ENCODE results near the gene PITX1. TPM values are rescaled to one million over a fixed set of nuclear protein-coding genes. Genes with fewer than 3 reads are reported as not detected.

The PITX1 gene
- total RNA-seq, 6 experiments from 2014 or later, result not detected

- Histone ChIP-seq H3K36me3 (no peaks in the 10 kb centered on the region), H3K27me3 (no peaks in the 10 kb centered on the region), H3K27ac (no peak overlapping the region), H3K4me3 (no peak overlapping the region), H3K4me1 (peaks cover 0 to 11% (median 5%) of the 10 kb centered on the region in 4 donors), H3K9me3 (no peaks in the 10 kb centered on the region)
- DNase-seq (peak in 1 of 3 donors; percentile 51), ATAC-seq (peak in 2 of 4 donors; percentile 36 to 50)
- no peak for TF ChIP-seq POLR2A (IDR thresholded peaks at IDR 0.05)
- no peak for TF ChIP-seq CTCF (IDR thresholded peaks at IDR 0.05)
- intact Hi-C loops (cut with DNase I), result no loop called here
- 40% methylated on average over 2 of the region's 5 CpGs for WGBS (ENCODE audit: insufficient coverage, low coverage, low lambda C conversion rate, missing lambda C conversion rate)
Observed at GRCh38 chr5:135012951-135013391, 21.1 kb downstream of the PITX1 start.

GRCh38 chr5:135012033-135012588, 21.9 kb downstream of the PITX1 start:
- DNase-seq (no peak), ATAC-seq (no peak)
- WGBS (ENCODE audit: insufficient coverage, low coverage, low lambda C conversion rate, missing lambda C conversion rate), result no CpG with 5 or more reads among the region's 2 CpGs
- TF ChIP-seq CTCF (IDR thresholded peaks at IDR 0.05) (no peak), POLR2A (IDR thresholded peaks at IDR 0.05) (no peak)
- Histone ChIP-seq H3K36me3 (no peaks in the 10 kb centered on the region), H3K4me1 (peaks cover 0 to 11% (median 5%) of the 10 kb centered on the region in 4 donors), H3K9me3 (no peaks in the 10 kb centered on the region), H3K27ac (no peak overlapping the region), H3K4me3 (no peak overlapping the region), H3K27me3 (no peaks in the 10 kb centered on the region)
- intact Hi-C loops (cut with DNase I), result no loop called here

- Histone ChIP-seq H3K4me3 (no peak overlapping the region), H3K36me3 (no peaks in the 10 kb centered on the region), H3K4me1 (peaks cover 0 to 11% (median 5%) of the 10 kb centered on the region in 4 donors), H3K9me3 (no peaks in the 10 kb centered on the region), H3K27me3 (no peaks in the 10 kb centered on the region), H3K27ac (no peak overlapping the region)
- ATAC-seq (no peak), DNase-seq (peak in 2 of 3 donors; percentile 36 to 45)
- WGBS (ENCODE audit: insufficient coverage, low coverage, low lambda C conversion rate, missing lambda C conversion rate), result 90% methylated on average over 2 of the region's 4 CpGs
- TF ChIP-seq POLR2A (IDR thresholded peaks at IDR 0.05), result no peak
- intact Hi-C loops (cut with DNase I), result no loop called here
Observed at GRCh38 chr5:135011355-135012032, 22.5 kb downstream of the PITX1 start.

GRCh38 chr5:135010502-135011354, 23.3 kb downstream of the PITX1 start:
- H3K27ac ChIP-seq, result no peak overlapping the region
- intact Hi-C loops (cut with DNase I), result no loop called here
- no peak for DNase-seq
- H3K4me1 ChIP-seq, result peaks cover 0 to 11% (median 5%) of the 10 kb centered on the region in 4 donors
- no peak for TF ChIP-seq POLR2A (IDR thresholded peaks at IDR 0.05)
- TF ChIP-seq CTCF (IDR thresholded peaks at IDR 0.05), result no peak
- H3K4me3 ChIP-seq, result no peak overlapping the region
- ATAC-seq, result no peak
- H3K27me3 ChIP-seq, result no peaks in the 10 kb centered on the region
- no peaks in the 10 kb centered on the region for H3K36me3 ChIP-seq
- WGBS (ENCODE audit: insufficient coverage, low coverage, low lambda C conversion rate, missing lambda C conversion rate), result 72% methylated on average over 2 of the region's 3 CpGs
- H3K9me3 ChIP-seq, result no peaks in the 10 kb centered on the region

All from right lobe of liver (tissue), 6 donors.